Activated CD8-positive, alpha-beta memory T cell treated with anti-CD3 and anti-CD28 coated beads, Interleukin-2, amount 10 ng/mL, durations not matched to agents 7 days and 5 days (primary cell): ENCODE results near the gene RNU1-3. TPM values are rescaled to one million over a fixed set of nuclear protein-coding genes. Genes with fewer than 3 reads are reported as not detected.
"Not testable (repeated sequence)": the region's sequence is repeated elsewhere in the genome, so short reads cannot be mapped to it uniquely, and the experiment has no call there.

ENCODE experiments used
- ATAC-seq: fragments of 150-1000 bp; cut with Tn5 transposase; one replicate; pipeline ENCODE4 v1.10.0; 2021; ENCODE audit warnings: moderate library complexity
- CTCF ChIA-PET: fragments of 350-600 bp; sonication (Branson Sonifier 250); formaldehyde crosslinking; loops from one replicate; lab custom pipeline; 2021; ENCODE audit warnings: antibody characterized with exemption; lab: Charles Lee
- DNase-seq: peaks from one replicate; pipeline ENCODE4 v3.0.0-alpha.2; 2020
- H3K27ac Mint-ChIP-seq: one replicate; pipeline ENCODE4 v1.8.0; 2021; ENCODE audit warnings: mild to moderate bottlenecking, mixed read lengths
- H3K27me3 Mint-ChIP-seq: one replicate; pipeline ENCODE4 v1.8.0; 2021; ENCODE audit warnings: mixed read lengths
- H3K36me3 Mint-ChIP-seq: one replicate; pipeline ENCODE4 v1.8.0; 2021; ENCODE audit warnings: mild to moderate bottlenecking, mixed read lengths
- H3K4me1 Mint-ChIP-seq: one replicate; pipeline ENCODE4 v1.8.0; 2021; ENCODE audit warnings: mixed read lengths
- H3K4me3 Mint-ChIP-seq: one replicate; pipeline ENCODE4 v1.8.0; 2021; ENCODE audit warnings: mild to moderate bottlenecking, moderate library complexity, mixed read lengths
- H3K9me3 Mint-ChIP-seq: one replicate; pipeline ENCODE4 v1.8.0; 2022; ENCODE audit warnings: low read depth, mixed read lengths
- total RNA-seq, 2 experiments: library from RNA; stranded (reverse); gene quantifications; one replicate each; pipeline ENCODE4 v1.2.3, GENCODE V29; 2021

RNU1-3 gene
- total RNA-seq, 2 experiments from 2014 or later = 922 to 3,744 TPM

GRCh38 chr1:16665836-16666235 lies 912 bp downstream of the RNU1-3 start:
- CTCF ChIA-PET, DNase-seq, H3K4me3 Mint-ChIP-seq, H3K9me3 Mint-ChIP-seq, H3K27me3 Mint-ChIP-seq, H3K36me3 Mint-ChIP-seq, H3K4me1 Mint-ChIP-seq, H3K27ac Mint-ChIP-seq: not testable (repeated sequence)
- ATAC-seq = peak; percentile 42

GRCh38 chr1:16658234-16658633 lies 8.5 kb downstream of the RNU1-3 start:
- H3K36me3 Mint-ChIP-seq, H3K27ac Mint-ChIP-seq, ATAC-seq, H3K27me3 Mint-ChIP-seq, CTCF ChIA-PET, H3K4me3 Mint-ChIP-seq, H3K9me3 Mint-ChIP-seq, DNase-seq, H3K4me1 Mint-ChIP-seq: not testable (repeated sequence)

- H3K9me3 Mint-ChIP-seq, H3K27ac Mint-ChIP-seq, CTCF ChIA-PET, DNase-seq, H3K4me3 Mint-ChIP-seq, H3K4me1 Mint-ChIP-seq, H3K27me3 Mint-ChIP-seq, H3K36me3 Mint-ChIP-seq: not testable (repeated sequence)
- ATAC-seq = peak; percentile 21
These were observed 9.6 kb downstream of the RNU1-3 start for GRCh38 chr1:16656981-16657683.

- H3K9me3 Mint-ChIP-seq, H3K27me3 Mint-ChIP-seq, DNase-seq, H3K4me3 Mint-ChIP-seq, H3K36me3 Mint-ChIP-seq, H3K27ac Mint-ChIP-seq, CTCF ChIA-PET, H3K4me1 Mint-ChIP-seq: not testable (repeated sequence)
- peak; percentile 67 for ATAC-seq
These were observed 10.2 kb downstream of the RNU1-3 start for GRCh38 chr1:16656574-16656973.

GRCh38 chr1:16651560-16651959 lies 15.2 kb downstream of the RNU1-3 start:
- H3K27ac Mint-ChIP-seq, H3K4me1 Mint-ChIP-seq, H3K4me3 Mint-ChIP-seq, CTCF ChIA-PET, H3K9me3 Mint-ChIP-seq, H3K27me3 Mint-ChIP-seq, ATAC-seq, H3K36me3 Mint-ChIP-seq, DNase-seq: not testable (repeated sequence)

GRCh38 chr1:16649960-16650359 lies 16.8 kb downstream of the RNU1-3 start:
- H3K9me3 Mint-ChIP-seq, H3K4me3 Mint-ChIP-seq, H3K4me1 Mint-ChIP-seq, ATAC-seq, H3K27ac Mint-ChIP-seq, CTCF ChIA-PET, H3K36me3 Mint-ChIP-seq, H3K27me3 Mint-ChIP-seq: not testable (repeated sequence)
- DNase-seq = peak; percentile 38

- H3K36me3 Mint-ChIP-seq, H3K27ac Mint-ChIP-seq, H3K4me1 Mint-ChIP-seq, H3K4me3 Mint-ChIP-seq, ATAC-seq, H3K9me3 Mint-ChIP-seq, H3K27me3 Mint-ChIP-seq, CTCF ChIA-PET: not testable (repeated sequence)
- DNase-seq = peak; percentile 33
These were observed 17.4 kb downstream of the RNU1-3 start for GRCh38 chr1:16649390-16649789.

GRCh38 chr1:16648756-16649155 lies 18.0 kb downstream of the RNU1-3 start:
- H3K9me3 Mint-ChIP-seq, DNase-seq, H3K27ac Mint-ChIP-seq, H3K27me3 Mint-ChIP-seq, H3K36me3 Mint-ChIP-seq, H3K4me1 Mint-ChIP-seq, H3K4me3 Mint-ChIP-seq, ATAC-seq, CTCF ChIA-PET: not testable (repeated sequence)

- H3K9me3 Mint-ChIP-seq, H3K36me3 Mint-ChIP-seq, ATAC-seq, DNase-seq, H3K27ac Mint-ChIP-seq, H3K27me3 Mint-ChIP-seq, H3K4me3 Mint-ChIP-seq, H3K4me1 Mint-ChIP-seq, CTCF ChIA-PET: not testable (repeated sequence)
These were observed 18.5 kb downstream of the RNU1-3 start for GRCh38 chr1:16648250-16648649.

GRCh38 chr1:16647179-16648176 lies 19.3 kb downstream of the RNU1-3 start:
- H3K4me3 Mint-ChIP-seq, ATAC-seq: not testable (repeated sequence)

GRCh38 chr1:16646716-16647115 lies 20.0 kb downstream of the RNU1-3 start:
- ATAC-seq, H3K27me3 Mint-ChIP-seq, H3K4me3 Mint-ChIP-seq, H3K9me3 Mint-ChIP-seq, H3K36me3 Mint-ChIP-seq, H3K4me1 Mint-ChIP-seq, DNase-seq, H3K27ac Mint-ChIP-seq, CTCF ChIA-PET: not testable (repeated sequence)

More at GRCh38 chr1:16647179-16648176, 19.3 kb downstream of the RNU1-3 start:
- H3K27ac Mint-ChIP-seq, H3K4me1 Mint-ChIP-seq, H3K9me3 Mint-ChIP-seq, H3K36me3 Mint-ChIP-seq, CTCF ChIA-PET, H3K27me3 Mint-ChIP-seq: not testable (repeated sequence)
- DNase-seq = peak; percentile 39

GRCh38 chr1:16646061-16646664 lies 20.6 kb downstream of the RNU1-3 start:
- H3K4me1 Mint-ChIP-seq, H3K9me3 Mint-ChIP-seq, ATAC-seq, H3K36me3 Mint-ChIP-seq, H3K27me3 Mint-ChIP-seq, CTCF ChIA-PET, H3K4me3 Mint-ChIP-seq, H3K27ac Mint-ChIP-seq: not testable (repeated sequence)
- DNase-seq = peak; percentile 39

GRCh38 chr1:16645271-16646060 lies 21.3 kb downstream of the RNU1-3 start:
- ATAC-seq, H3K36me3 Mint-ChIP-seq: not testable (repeated sequence)
- CTCF ChIA-PET = interaction anchor here (1.4 to 2.6 kb wide), 3 partner anchors 20 to 259 kb away, joined by 3 to 9 read pairs (median 3); no protein-coding TSS in a partner anchor

More at GRCh38 chr1:16645271-16646060, 21.3 kb downstream of the RNU1-3 start:
- not testable (repeated sequence) for H3K9me3 Mint-ChIP-seq, H3K4me3 Mint-ChIP-seq, H3K4me1 Mint-ChIP-seq, H3K27me3 Mint-ChIP-seq, H3K27ac Mint-ChIP-seq
- peak; percentile 58 for DNase-seq
